Measurements from ENCODE around the gene PLEKHM3. TPM values are rescaled to one million over a fixed set of nuclear protein-coding genes. Genes with fewer than 3 reads are reported as not detected.

The PLEKHM3 gene
- total and polyA plus RNA-seq, 2 of the 4 experiments (the other 2 are of a cell fraction): 2.4 to 11.3 TPM

DNA sequence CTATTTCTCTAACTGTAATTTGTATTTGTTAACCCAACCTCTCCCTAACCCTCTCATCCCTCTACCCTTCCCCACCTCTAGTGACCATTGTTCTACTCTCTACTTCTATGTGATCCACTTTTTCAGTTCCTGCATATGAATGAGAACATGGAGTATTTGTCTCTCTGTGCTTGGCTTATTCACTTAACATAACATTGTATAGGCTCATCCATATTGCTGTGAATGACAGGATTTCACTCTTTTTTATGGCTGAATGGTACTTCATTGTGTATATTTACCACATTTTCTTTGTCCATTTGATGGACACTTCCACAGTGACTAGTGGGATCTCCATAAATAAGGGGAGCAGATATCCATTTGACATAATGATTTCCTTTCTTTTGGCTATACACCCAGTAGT is 103.7 kb downstream of the PLEKHM3 start:
- no peaks in the 10 kb centered on the region for H4K20me1 ChIP-seq (ENCODE audit: insufficient read depth, low read length)
- in situ Hi-C loops (cut with MboI; ENCODE audit: low sequenced_read_pairs): no loop called here

More for the DNA sequence above, 103.7 kb downstream of the PLEKHM3 start:
- Histone ChIP-seq H3K4me3 (ENCODE audit: insufficient read depth, low read depth, low read length) (no peak overlapping the region), H3K9ac (ENCODE audit: low read depth, low read length) (no peak overlapping the region), H3K4me1 (ENCODE audit: control insufficient read depth, insufficient read depth, low read length) (peaks cover 7% of the 10 kb centered on the region), H3K36me3 (ENCODE audit: control insufficient read depth, insufficient read depth, low read length) (peaks cover 3% of the 10 kb centered on the region), H3K9me1 (ENCODE audit: insufficient read depth, low read length) (no peaks in the 10 kb centered on the region; the same call in 1 of the 2 replicates), H2BK20ac (ENCODE audit: low read depth, low read length) (no peak overlapping the region), H3K56ac (ENCODE audit: extremely low read depth, insufficient read depth, low read length) (no peak overlapping the region), H4K8ac (ENCODE audit: low read depth in 2 of 2, low read length in 2 of 2) (no peak overlapping the region), H3K79me1 (ENCODE audit: low read depth in 1 of 2, low read length in 2 of 2) (no peaks in the 10 kb centered on the region), H2BK120ac (ENCODE audit: low read depth, low read length) (no peak overlapping the region), H3K27me3 (ENCODE audit: control insufficient read depth, insufficient read depth, low read length) (no peaks in the 10 kb centered on the region), H2BK15ac (ENCODE audit: low read depth, low read length) (no peak overlapping the region), H2BK5ac (ENCODE audit: low read depth, low read length, poor library complexity, severe bottlenecking) (no peak overlapping the region), H4K5ac (ENCODE audit: low read depth, low read length) (no peak overlapping the region), H3K23ac (ENCODE audit: low read depth, low read length) (no peak overlapping the region), H3K4me2 (ENCODE audit: low read depth, low read length) (no peak overlapping the region), H2AFZ (replicated peaks; ENCODE audit: low read length, poor library complexity) (no peak overlapping the region), H2AK9ac (replicated peaks; ENCODE audit: low read depth, low read length, poor library complexity) (no peak overlapping the region), H3K4ac (ENCODE audit: low read depth, low read length) (no peak overlapping the region), H4K91ac (ENCODE audit: insufficient read depth, low read depth, low read length) (no peak overlapping the region), H3K9me3 (ENCODE audit: control insufficient read depth, insufficient read depth, low read length) (no peaks in the 10 kb centered on the region), H2AK5ac (ENCODE audit: low read depth, low read length) (no peak overlapping the region), H3K14ac (replicated peaks; ENCODE audit: low read depth, low read length) (no peak overlapping the region), H3K18ac (ENCODE audit: low read depth, low read length) (no peak overlapping the region), H3K27ac (ENCODE audit: insufficient read depth, low read length) (no peak overlapping the region)
- POLR2A ChIA-PET (ENCODE audit: unreplicated experiment): no interaction called here
- CTCF ChIA-PET: interaction anchor here (0.6 to 0.7 kb wide), 2 partner anchors 101 to 144 kb away, joined by 3 read pairs; no protein-coding TSS in a partner anchor
- BruUV-seq (replicated peaks): no TSS peak
- TF ChIP-seq SMC3 (IDR thresholded peaks at IDR 0.05; ENCODE audit: low read depth, low read length): no peak
- TF ChIP-seq FOS (IDR thresholded peaks at IDR 0.05; ENCODE audit: low read depth, low read length): no peak
- no peak for TF ChIP-seq POLR2A (IDR thresholded peaks at IDR 0.05; ENCODE audit: low read depth, low read length)
- no peak for TF ChIP-seq MAZ (IDR thresholded peaks at IDR 0.05; ENCODE audit: borderline replicate concordance, low read depth, low read length)
- TF ChIP-seq, protein P1, sequence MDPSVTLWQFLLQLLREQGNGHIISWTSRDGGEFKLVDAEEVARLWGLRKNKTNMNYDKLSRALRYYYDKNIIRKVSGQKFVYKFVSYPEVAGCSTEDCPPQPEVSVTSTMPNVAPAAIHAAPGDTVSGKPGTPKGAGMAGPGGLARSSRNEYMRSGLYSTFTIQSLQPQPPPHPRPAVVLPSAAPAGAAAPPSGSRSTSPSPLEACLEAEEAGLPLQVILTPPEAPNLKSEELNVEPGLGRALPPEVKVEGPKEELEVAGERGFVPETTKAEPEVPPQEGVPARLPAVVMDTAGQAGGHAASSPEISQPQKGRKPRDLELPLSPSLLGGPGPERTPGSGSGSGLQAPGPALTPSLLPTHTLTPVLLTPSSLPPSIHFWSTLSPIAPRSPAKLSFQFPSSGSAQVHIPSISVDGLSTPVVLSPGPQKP (IDR thresholded peaks at IDR 0.05; ENCODE audit: borderline replicate concordance, low read depth, low read length): no peak
- TF ChIP-seq, protein P2, sequence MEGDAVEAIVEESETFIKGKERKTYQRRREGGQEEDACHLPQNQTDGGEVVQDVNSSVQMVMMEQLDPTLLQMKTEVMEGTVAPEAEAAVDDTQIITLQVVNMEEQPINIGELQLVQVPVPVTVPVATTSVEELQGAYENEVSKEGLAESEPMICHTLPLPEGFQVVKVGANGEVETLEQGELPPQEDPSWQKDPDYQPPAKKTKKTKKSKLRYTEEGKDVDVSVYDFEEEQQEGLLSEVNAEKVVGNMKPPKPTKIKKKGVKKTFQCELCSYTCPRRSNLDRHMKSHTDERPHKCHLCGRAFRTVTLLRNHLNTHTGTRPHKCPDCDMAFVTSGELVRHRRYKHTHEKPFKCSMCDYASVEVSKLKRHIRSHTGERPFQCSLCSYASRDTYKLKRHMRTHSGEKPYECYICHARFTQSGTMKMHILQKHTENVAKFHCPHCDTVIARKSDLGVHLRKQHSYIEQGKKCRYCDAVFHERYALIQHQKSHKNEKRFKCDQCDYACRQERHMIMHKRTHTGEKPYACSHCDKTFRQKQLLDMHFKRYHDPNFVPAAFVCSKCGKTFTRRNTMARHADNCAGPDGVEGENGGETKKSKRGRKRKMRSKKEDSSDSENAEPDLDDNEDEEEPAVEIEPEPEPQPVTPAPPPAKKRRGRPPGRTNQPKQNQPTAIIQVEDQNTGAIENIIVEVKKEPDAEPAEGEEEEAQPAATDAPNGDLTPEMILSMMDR (conservative IDR thresholded peaks at IDR 0.05; ENCODE audit: low read depth, low read length): no peak
- intact Hi-C loops (cut with micrococcal nuclease): no loop called here
- ATAC-seq (ENCODE audit: low read depth) (no peak), DNase-seq (no peak)
- dilution Hi-C loops (cut with HindIII; ENCODE audit: low sequenced_read_pairs, unreplicated experiment): no loop called here

All from IMR-90 (cell line).